C4-2B (cell line): ENCODE measurements around the gene IGSF22.

Experiments used
- ZFX ChIP-seq: fragments of 450-650 bp; IDR thresholded peaks from 2 replicates; pipeline ENCODE4 v1.6.1; 2017
- TF ChIP-seq, protein P1 (sequence below): fragments of 450-650 bp; conservative IDR thresholded peaks from 2 replicates; pipeline ENCODE4 v1.5.1; 2017; ENCODE audit warnings: mild to moderate bottlenecking

- TF ChIP-seq, protein P1, sequence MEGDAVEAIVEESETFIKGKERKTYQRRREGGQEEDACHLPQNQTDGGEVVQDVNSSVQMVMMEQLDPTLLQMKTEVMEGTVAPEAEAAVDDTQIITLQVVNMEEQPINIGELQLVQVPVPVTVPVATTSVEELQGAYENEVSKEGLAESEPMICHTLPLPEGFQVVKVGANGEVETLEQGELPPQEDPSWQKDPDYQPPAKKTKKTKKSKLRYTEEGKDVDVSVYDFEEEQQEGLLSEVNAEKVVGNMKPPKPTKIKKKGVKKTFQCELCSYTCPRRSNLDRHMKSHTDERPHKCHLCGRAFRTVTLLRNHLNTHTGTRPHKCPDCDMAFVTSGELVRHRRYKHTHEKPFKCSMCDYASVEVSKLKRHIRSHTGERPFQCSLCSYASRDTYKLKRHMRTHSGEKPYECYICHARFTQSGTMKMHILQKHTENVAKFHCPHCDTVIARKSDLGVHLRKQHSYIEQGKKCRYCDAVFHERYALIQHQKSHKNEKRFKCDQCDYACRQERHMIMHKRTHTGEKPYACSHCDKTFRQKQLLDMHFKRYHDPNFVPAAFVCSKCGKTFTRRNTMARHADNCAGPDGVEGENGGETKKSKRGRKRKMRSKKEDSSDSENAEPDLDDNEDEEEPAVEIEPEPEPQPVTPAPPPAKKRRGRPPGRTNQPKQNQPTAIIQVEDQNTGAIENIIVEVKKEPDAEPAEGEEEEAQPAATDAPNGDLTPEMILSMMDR: peak; percentile 98
- no peak for TF ChIP-seq ZFX
Observed at GRCh38 chr11:18731949-18732821, 6.2 kb upstream of the IGSF22 start.
